Lower leg skin (tissue), 4 donors: ENCODE measurements around the gene ALG5. TPM values are rescaled to one million over a fixed set of nuclear protein-coding genes. Genes with fewer than 3 reads are reported as not detected.

Experiments
- DNase-seq, 2 donors: peaks; one replicate each; pipeline ENCODE4 v3.0.0-alpha.2; 2019; ENCODE audit warnings: low spot score in 2 of 2
- H3K4me3 ChIP-seq: fragments of 200-600 bp; sonication (generic); 2 replicates; pipeline ENCODE4 v1.5.1; 2017; ENCODE audit warnings: mild to moderate bottlenecking, low read depth; ENCODE audit not compliant: poor library complexity, severe bottlenecking
- CTCF ChIP-seq, 3 donors: fragments of 450-650 bp; IDR thresholded peaks; one replicate each; pipeline ENCODE4 v1.5.1; 2016; ENCODE audit warnings: antibody characterized with exemption in 3 of 3, mild to moderate bottlenecking in 3 of 3, moderate library complexity in 2 of 3
- POLR2A ChIP-seq, 2 donors: fragments of 450-650 bp; IDR thresholded peaks; one replicate each; pipeline ENCODE4 v1.6.1; 2016 to 2017; ENCODE audit warnings: antibody characterized with exemption in 2 of 2, mild to moderate bottlenecking in 1 of 2, moderate library complexity in 1 of 2
- WGBS, 2 donors: methylation state at CpG; one replicate each; pipeline ENCODE4 v1.1.5; 2018; 5-methylcytosine and 5-hydroxymethylcytosine counted together
- intact Hi-C: fragments of 100-400 bp; cut with DNase I; formaldehyde crosslinking; loops from one replicate; pipeline ENCODE4 v1.15.0; 2023; ENCODE audit warnings: low total_unique reads
- total RNA-seq, 4 donors: library from RNA; depleted of rRNA; stranded (reverse); fragments of >200 nt; gene quantifications; one replicate each; pipeline ENCODE4 v1.1.0, GENCODE V29; 2016

Gene ALG5
- total RNA-seq, 4 donors from 2014 or later, result 11.8 to 28.1 (median 20.4) TPM

- H3K4me3 ChIP-seq, result peak overlapping the region; percentile 93
- peak; percentile 26 to 85 for DNase-seq
- intact Hi-C loops, result no loop called here
- whole genome bisulfite sequencing, 2 donors, result 0 to 1% methylated on average over 21 of the region's 21 CpGs
- TF ChIP-seq POLR2A (IDR thresholded peaks at IDR 0.05) (no peak), CTCF (IDR thresholded peaks at IDR 0.05) (no peak)
Observed at GRCh38 chr13:36998624-36999041, 507 bp downstream of the ALG5 start.

GRCh38 chr13:36997716-36998427 lies 1.3 kb downstream of the ALG5 start:
- no peak overlapping the region for H3K4me3 ChIP-seq
- TF ChIP-seq POLR2A (IDR thresholded peaks at IDR 0.05) (no peak), CTCF (IDR thresholded peaks at IDR 0.05) (no peak)
- WGBS, 2 donors, result 61 to 65% methylated on average over 6 of the region's 6 CpGs
- no peak for DNase-seq
- intact Hi-C loops, result no loop called here

GRCh38 chr13:36992362-36992761 lies 6.8 kb downstream of the ALG5 start:
- WGBS, 2 donors, result 94 to 95% methylated on average over 4 of the region's 4 CpGs
- no peak for DNase-seq
- H3K4me3 ChIP-seq, result no peak overlapping the region
- intact Hi-C loops, result no loop called here
- TF ChIP-seq CTCF (IDR thresholded peaks at IDR 0.05), result no peak
- TF ChIP-seq POLR2A (IDR thresholded peaks at IDR 0.05), result no peak

- 60 to 67% methylated on average over 2 of the region's 2 CpGs for WGBS, 2 donors
- no peak overlapping the region for H3K4me3 ChIP-seq
- intact Hi-C loops, result no loop called here
- TF ChIP-seq POLR2A (IDR thresholded peaks at IDR 0.05) (no peak), CTCF (IDR thresholded peaks at IDR 0.05) (no peak)
- DNase-seq, result no peak
Observed at GRCh38 chr13:36986462-36987240, 12.5 kb downstream of the ALG5 start.

- TF ChIP-seq POLR2A (IDR thresholded peaks at IDR 0.05) (no peak), CTCF (IDR thresholded peaks at IDR 0.05) (no peak)
- no peak overlapping the region for H3K4me3 ChIP-seq
- intact Hi-C loops, result no loop called here
- no peak for DNase-seq
- 32 to 35% methylated on average over 6 of the region's 6 CpGs for WGBS, 2 donors
Observed at GRCh38 chr13:36981156-36981743, 17.9 kb downstream of the ALG5 start.
